Measurements from ENCODE around the gene TM4SF1.

The TM4SF1 gene

DNA sequence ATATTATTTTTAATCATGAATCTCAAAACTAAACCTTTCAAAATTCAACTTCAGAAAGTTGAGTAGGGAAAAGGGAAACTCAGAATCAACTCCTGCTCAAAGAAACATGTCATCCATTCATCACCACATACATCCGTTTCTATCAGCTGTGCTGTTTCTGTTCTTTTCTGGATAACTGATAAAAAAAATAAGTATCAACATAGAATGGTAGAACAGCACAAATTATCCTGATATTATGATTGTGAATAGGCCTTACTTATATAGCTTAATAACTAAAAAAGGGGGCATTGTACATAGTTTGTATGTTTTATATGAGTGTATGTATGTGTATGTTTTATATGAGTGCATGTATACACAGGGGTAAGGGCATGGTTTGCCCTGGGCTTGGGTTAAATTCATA, 3.1 kb downstream of the TM4SF1 start:
- no peak for DNase-seq

DNA sequence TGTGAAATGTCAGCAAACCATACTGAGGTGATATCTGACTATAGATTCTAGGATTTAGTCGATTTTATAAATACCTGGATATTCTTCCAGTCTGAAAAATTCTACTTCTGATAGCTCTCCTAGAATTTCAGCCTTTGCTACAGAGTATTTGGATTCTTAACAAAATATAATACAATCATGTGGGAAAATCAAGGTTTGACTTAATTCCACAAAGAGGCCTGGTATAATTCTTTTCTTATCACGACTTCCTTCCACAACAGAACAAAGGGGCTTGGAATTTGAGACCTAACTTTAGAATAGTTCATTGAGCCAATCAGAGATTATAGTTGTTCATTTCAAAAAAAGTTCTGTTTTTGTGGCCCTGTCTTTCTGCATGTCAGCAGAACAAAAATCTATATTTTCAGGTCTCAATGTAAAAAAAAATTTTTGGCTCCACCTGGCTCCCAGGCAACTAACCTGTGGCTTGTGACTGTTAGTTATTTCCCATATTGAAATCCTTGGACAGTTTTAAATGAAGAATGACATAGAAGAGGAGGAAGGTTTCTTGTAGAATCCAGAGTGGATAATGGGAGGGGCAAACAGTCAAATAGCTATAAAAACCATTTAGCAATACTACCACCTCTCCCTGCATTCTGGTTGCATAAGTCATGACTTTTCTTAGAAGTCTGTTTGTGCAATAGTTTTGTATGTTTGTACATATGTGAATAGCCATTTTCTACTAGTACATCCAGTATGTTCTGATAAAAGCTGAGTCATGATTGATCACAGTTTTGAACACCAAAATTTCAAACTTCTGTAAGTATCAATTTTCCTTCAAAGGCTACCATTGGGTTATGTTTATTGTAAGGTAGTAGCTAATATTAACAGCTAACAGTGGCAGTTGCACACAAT, 4.0 kb downstream of the TM4SF1 start:
- no peak for DNase-seq

DNA sequence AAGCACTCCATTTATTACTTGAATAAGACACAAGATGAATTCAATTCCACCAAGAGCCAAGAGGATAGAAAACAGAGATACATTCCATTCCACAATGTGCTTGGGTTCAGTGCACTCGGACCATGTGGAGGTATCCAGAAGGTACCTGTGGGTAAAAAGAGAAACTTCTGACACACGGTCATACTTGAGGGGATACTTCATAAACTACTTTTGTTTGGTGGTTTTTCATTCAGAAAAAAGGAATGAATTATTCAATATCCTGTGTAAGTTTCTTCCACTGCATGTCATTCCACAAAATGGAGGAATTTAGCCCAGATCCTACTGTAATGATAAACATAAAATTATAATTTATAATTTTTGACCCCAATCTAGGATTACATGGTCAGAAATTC, 5.7 kb downstream of the TM4SF1 start:
- DNase-seq, result no peak

DNA sequence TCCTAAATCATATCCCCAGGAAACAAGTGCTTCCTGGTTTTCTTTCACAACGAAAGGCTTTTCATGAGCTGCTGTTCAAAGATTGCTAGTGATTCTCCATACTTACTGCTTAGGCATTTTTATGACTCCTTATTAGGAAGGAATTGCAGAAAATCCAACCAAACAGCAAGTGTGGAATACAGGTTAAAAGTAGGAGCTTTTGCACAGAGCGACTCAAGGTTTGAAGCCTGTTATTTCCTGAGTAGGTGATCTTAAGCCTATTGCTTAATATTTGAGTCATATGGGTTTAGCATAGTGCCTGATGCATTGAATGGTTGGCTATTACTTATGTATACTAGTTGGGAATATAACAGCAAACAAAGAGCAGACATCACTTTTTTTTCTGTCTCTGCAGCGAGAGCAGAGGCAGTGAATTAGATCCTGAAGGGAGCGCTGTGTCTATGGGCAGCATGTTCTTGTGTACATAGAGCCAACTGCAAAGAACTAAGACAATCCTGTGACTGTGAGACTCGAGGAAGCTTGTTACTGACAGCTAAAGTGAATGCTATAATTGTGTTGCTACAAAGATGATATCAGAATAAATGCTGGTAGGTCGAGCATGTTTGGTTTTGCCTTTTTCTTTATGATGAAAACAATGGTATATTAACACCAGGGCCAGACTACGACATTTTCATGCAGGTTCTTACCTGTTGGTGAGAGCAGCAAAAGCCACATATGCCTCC, 6.3 kb downstream of the TM4SF1 start:
- no peak for DNase-seq

DNA sequence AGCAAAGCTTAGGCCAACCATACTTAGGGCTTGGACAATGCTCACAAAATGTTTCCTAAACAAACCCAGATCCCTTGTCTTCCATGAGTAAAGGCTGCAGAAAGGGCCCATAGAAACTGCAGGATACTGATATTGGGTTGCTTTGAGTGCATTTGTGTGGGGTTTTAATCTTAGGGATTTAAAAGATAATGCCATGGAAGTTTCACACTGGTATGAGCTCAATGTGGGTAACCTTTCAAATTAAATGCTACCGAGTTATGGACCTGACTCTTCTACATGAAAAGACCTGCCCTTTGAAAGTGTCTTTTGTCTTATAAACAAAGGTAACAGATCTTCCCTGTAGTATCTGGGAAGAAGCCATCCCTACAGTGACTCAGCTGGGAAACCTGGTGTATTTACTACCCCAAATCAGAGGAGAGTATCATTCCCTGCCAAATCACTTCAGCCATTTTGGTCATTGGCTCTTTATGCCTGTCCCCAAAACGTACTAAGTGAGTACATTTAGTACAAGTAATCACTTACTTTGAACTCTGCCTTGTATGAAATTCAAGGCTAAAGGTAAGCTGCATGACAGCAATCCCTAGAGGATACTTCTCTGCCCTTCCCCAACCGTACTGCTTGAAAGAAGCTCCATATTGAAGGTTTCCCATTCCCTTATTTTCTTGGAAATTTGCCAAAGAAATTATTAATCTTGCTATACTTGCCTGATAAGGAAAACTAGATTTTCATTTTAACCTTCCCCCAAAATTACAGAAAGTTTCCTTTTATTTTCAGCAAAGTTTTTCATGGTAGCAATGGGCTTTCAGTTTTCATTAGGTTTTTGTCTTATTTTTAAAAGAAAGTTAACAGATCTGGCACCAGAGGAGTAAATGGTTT, 7.2 kb downstream of the TM4SF1 start:
- no peak for DNase-seq

DNA sequence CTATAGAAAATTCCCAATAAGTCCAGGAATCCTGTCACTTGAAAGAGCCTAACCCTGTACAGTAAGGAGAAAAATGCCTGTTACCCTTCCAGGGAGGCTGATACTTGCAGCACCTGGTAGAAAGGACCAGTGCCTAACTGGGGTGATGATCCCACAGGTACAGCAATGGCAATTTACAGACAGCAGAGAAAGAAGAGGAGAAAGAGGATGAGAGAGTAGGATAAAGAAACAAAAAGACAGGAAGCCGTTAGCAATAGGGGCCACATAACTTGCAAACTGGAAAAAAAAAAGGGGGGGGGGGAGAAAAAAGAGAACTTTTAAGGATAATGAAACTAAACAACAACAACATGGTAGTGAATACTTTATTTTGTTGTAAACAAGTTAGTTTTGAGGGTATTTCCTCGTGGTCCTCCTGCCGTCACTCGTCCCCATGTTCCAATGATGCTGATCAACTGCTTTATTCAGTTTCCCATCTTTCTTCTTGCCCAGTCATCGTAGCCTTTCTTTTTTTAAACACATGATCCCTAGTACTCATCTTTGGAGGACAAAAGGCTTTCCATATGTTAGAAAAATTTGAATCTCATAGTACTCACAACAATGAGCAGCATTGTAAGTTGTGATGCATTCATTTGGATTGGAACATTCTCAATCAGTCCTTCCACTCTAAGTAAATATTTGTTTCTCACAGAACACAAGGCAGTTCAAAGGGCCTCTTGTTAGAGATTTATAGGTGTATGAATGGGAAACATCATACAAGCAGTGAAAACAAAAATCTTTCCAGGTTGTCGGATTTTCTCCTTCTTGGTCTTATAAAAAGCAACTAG, 8.6 kb downstream of the TM4SF1 start:
- peak; percentile 38 for DNase-seq

DNA sequence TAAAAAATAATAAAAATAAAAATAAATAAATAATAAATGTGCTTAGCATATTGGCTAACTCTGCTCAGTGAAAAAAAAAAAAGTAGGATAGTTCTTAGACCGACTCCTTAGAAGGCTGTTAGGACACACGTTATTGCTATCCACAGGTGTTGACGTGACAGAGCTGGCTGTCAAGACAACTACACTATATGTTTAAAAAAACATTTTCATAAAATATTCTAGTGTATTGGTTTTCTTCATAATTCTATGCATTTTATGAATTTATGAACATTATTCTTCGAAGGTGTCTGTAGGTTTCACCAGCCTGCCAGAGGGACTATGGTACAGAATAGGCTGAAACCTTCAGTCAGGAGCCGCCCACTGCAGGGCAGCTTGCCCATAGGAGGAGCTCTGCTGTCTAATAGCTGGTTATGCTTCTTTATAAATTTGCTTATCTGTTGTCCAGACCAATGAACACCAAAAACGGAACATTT, 9.2 kb downstream of the TM4SF1 start:
- no peak for DNase-seq

DNA sequence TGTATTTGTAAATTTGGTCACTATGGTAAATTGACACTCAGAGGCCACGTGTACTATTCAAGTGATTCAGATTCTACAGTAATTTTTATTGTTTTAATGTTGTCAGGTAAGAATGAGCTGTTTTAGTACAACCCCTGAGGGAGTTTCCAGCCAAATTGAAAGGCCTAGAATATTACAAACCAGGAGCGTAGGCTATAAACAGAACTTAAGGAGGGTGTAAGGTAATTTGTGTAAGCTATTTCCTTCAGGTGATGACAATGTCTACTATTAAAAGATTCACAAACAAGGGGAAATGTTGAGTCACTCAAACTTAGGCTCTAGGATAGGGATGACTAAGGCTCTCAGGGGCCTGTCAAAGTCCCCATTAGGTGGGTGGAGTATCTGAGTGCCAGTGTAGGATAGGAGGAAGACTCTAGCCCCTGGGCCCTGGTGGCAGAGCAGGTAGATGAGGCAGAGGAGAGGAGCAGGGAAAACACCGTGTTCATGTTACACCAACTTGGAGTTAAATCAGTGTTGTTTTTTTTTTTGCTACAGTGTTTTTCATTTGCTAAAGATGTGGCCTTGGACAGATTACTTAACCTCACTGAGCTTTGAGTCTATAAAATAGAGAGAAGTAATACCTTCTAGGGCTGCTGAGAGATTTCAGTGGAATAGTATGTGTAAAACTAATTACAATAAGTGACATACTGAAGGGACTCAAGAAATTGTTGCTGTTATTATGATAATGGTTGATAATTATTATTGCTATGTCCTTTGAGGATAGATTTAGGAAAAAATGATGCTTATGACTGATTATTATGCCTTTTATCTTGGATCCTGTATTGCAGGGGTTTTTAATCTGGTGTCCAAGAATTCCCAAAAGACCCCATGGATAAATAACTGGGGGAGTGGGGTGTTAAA, 10.3 kb downstream of the TM4SF1 start:
- DNase-seq, result no peak

DNA sequence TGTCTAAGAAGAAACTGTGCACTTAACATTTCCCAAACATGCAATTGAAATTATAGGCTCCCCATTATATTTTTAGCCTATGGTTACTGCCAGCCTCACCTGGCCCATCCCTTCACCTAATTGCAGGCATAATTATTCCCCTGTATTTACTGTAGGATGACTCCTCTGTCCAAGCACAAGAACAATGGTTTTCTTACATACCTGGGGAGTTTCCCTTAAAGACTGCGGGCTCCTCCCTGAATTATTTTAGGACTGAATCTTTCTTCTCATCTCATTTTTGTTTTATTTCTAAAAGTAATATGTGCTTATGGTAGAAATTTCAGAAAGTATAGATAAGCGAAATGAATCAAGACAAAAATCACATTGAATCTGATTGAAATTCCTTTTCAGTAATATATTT, 11.4 kb downstream of the TM4SF1 start:
- DNase-seq, result no peak

DNA sequence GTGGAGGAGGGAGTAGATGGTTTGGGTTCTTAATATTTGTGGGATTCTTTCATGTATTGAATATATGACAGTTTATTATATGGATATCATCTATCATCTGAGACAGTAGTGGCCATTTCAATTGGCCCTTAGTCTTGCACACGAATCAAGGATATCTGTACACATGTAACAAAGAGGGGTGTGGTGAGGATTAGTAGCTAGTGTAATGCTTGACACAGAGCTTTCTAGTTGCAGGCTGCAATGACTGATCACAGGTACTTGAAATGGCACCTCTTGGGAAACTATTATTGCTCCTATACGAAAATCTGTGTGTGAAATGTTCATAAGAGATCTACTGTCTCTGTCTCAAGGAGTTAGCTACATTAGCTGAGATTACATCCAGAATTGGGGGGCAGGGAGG, 12.8 kb downstream of the TM4SF1 start:
- DNase-seq, result no peak

DNA sequence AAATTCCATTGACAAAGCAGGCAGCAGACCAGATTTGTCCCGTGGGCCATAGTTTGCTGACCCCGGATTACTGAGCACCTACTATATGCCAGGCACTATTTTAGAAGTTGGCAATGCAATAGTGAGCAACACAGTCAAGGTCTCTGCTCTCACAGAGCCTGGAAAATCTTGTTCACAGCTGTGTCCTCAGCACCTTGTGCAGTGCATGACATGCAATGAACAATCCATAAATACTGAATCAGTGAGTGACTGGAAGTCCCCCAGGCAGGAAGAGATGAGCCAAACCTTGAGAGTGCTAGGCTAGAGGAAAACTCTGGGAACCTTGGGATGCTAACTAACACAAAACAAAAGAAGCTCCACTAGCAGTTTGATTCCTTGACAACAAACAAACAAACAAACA, 14.4 kb downstream of the TM4SF1 start:
- DNase-seq, result no peak

DNA sequence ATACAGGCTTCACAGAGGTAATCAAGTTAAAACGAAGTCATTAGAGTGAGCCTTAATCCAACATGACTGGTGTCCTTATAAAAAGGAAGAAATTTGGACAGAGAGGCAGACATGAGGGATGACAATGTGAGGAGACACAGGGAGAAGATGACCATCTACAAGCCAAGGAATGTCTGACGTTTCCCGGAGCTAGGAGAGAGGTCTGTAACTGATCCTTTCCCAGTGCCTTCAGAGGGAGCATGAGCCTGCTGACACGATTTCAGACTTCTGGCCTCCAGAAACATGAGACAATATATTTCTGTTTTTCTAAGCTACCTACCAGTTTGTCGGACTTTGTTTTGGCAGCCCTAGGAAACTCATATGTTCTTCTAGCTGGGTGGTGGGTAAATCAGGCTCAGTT, 15.1 kb downstream of the TM4SF1 start:
- DNase-seq, result no peak

DNA sequence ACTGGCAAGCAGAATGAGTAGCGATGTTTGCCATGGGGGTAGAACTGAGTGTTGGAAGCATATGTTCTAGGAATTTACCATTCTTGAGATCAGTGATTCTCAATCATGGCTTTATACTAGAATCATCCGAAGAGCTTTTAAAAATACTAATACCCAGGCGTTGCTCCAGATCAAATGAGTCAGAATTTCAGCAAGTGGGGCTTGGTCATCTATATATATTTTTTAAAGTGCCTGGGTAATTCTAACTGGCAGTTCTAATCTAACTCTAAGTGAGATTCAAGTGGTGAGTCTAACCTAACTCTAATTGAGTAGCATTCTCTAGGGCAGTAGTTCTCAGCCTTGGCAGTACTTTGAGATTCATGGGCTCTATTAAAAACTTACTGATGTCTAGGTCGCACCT, 20.8 kb downstream of the TM4SF1 start:
- no peak for DNase-seq

DNA sequence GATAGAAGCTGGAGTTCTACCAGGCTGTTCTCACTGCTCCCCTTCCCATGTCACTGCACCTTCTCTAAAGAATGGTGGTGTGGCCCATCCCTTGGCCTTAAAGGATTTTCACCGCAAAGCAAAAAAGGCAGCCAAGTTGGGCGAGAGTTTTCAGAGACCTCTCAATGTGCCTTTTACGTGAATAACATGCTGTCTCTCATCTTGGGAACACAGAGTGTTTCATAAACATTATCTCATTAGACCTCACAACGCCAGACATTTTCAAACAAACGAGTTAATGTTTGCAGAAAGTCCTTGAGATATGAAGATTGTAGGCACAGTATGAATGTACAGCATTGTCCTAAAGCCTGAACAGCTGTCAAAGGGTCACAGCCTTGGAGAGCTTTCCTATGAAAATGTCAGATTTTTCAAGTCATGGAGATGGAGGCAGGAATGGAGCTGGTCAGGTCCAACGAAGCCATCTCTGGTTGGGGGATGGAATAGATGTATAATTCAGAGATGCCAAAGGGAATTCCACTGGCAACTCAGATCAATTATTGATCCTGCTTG, 21.3 kb downstream of the TM4SF1 start:
- no peak for DNase-seq

DNA sequence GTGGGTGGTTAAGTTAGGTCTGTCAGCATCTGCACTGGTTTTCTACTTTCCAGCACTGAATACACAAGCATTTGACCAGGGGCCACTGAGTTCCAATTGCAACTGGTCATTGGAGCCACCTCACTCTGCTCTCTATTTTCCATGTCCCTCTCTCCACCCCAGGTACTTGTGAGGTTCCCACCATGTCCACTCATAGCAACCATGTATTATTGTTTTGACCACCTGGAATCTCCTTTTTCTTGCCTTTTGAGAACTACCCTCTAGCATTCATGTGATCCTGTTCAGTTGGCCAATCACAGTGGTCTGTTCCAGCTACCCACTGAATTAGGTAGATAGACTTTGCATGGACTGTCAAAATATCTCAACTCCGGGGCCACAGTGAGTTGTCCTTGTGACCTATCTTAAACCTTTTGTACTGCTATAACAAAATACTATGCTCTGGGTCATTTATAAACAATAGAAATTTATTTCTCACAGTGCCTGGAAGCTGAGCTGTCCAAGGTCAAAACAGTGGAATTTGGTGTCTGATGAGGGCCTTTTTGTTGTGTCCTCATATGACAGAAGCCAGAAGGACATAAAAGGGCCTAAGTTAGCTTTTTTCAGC, 23.8 kb downstream of the TM4SF1 start:
- no peak for DNase-seq

DNA sequence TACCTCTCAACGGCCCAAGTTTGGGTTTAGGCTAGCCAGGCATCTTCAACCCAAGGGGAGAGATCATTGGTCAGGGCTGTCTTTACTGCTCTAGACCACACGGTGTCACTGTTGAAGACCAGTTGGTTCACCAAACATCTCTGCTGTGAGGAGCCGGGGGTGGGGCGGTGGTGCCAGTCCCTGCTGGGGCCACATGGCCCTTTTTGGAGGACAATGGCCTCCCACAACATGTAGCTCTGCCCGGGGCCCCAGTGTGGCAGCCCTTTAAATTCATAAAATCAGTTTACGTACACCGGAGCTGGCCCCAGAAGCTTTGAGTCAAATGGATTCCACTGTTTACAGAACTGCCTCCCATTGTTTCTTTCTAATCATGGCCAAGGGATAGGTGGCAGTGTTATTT, 24.9 kb downstream of the TM4SF1 start:
- DNase-seq, result peak; percentile 49

DNA sequence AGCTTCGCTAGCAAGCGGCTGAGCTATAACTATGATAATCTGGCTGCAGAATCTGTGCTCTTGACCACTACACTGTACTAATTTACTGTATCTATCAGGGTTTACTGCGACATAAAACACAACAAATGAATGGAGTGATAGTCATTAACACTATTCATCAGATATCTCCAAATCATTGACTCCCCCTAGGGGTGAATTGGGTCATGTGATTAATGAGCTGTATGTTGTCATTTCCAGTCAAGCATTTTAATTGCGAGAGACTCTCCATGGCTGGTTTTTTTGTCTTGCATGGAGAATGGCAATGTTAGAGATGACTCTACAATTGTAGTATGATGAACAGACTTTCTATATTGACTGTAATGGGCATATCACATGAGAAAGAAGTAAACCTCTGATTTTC, 33.5 kb downstream of the TM4SF1 start:
- DNase-seq, result no peak

DNA sequence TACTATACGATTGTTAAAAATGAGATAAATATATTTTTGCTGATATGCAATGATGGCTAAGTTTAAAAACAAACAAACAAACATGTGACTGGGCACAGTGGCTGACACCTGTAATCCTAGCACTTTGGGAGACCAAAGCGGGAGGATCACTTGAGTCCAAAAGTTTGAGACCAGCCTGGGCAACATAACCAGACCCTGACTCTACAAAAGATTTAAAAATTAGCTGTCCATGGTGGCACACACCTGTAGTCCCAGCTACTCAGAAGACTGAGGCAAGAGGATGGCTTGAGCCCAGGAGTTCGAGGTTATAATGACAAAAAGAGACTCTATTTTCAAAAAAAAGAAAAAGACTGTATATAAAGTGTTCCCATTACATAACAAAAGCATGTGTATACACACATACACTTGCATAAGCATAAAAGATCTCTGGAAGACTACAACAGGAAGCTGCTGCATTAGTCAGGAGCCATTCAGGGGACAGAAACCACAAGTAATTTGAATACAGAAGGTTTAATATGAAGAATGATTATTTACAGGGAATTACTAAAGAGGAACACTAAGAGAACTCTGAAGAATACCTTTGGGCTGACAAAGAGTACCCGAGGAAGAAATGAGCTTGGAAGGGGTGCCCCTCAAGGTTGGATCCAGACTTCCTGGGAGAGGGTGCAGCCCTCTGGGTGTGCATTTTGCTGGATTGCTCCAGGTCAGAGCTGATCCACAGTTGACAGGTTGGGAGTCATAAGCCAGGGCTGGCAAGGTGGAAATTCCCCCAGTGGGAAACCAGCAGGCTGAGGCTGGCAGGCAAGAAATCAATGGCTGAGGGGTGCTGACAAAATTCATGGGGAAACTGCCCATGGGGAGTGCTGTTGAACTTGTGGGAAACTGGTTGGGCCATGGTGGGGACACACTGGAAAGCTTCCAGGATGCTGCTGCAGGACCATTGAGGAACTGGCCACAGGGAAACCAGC, 34.8 kb downstream of the TM4SF1 start:
- no peak for DNase-seq

DNA sequence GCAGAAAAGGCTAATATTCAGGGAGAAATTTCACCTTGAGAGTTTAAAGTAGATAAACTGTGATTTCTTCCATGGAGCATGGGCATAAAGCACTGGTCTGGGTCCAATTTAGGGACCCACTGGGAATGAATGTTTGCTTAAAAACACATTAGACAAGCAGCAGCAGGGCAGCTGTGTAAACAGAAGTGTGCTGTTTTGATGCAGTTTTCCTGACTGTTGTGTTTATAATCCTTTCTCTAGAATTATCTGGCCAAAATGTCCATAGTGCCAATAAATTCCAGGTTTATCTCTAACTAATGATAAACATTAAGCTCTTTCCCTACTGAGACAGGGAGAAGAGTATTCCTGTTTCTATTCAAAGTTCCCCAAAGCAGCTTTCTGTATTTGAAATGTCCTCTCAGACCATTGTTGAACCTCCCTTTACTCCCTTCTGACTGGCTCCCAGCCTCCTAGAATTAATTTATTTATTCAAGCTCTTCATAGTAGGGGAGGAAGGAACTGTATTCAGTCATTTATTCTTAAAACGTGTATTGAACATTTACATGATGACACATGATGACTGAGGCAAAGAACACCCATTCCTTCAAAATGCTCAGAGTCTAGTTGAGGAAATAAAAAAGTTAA, 37.0 kb downstream of the TM4SF1 start:
- peak; percentile 52 for DNase-seq
